Neural cell (in vitro differentiated cells): ENCODE results near the gene ASCC3. TPM values are rescaled to one million over a fixed set of nuclear protein-coding genes. Genes with fewer than 3 reads are reported as not detected.

Source experiments
- H2AFZ ChIP-seq: fragments of 200-600, 300-800 bp; sonication (generic), shearing (Covaris generic); 2 replicates; pipeline ENCODE4 v1.6.0; 2014; ENCODE audit warnings: low read depth, mild to moderate bottlenecking, antibody characterized with exemption, low read length, moderate library complexity
- H3F3A ChIP-seq: fragments of 200-600 bp; shearing (Covaris generic); 2 replicates; pipeline ENCODE4 v1.6.1; 2016; ENCODE audit warnings: mild to moderate bottlenecking, moderate library complexity, mixed read lengths, antibody characterized with exemption, low read length; ENCODE audit not compliant: insufficient read depth, poor library complexity, severe bottlenecking
- H3K27ac ChIP-seq: fragments of 200-600, 300-800 bp; sonication (generic), shearing (Covaris generic); 2 replicates; pipeline ENCODE4 v1.5.1; 2014; ENCODE audit warnings: mild to moderate bottlenecking, low read length, moderate library complexity
- H3K27me3 ChIP-seq: fragments of 300-800, 200-600 bp; sonication (generic), shearing (Covaris generic); 2 replicates; pipeline ENCODE4 v1.6.0; 2014; ENCODE audit warnings: mild to moderate bottlenecking, low read depth, low read length, moderate library complexity; ENCODE audit not compliant: insufficient read depth
- H3K36me3 ChIP-seq: fragments of 300-800, 200-600 bp; sonication (generic), shearing (Covaris generic); 2 replicates; pipeline ENCODE4 v1.5.1; 2014; ENCODE audit warnings: mild to moderate bottlenecking, antibody characterized with exemption, low read length, moderate library complexity; ENCODE audit not compliant: insufficient read depth
- H3K4me2 ChIP-seq: fragments of 300-800, 200-600 bp; sonication (generic), shearing (Covaris generic); 2 replicates; pipeline ENCODE4 v1.6.0; 2014; ENCODE audit warnings: mild to moderate bottlenecking, low read length
- H3K4me3 ChIP-seq: fragments of 300-800, 200-600 bp; sonication (generic), shearing (Covaris generic); 2 replicates; pipeline ENCODE4 v1.5.1; 2014; ENCODE audit warnings: mild to moderate bottlenecking, low read length, moderate library complexity
- H3K79me2 ChIP-seq: fragments of 200-600 bp; shearing (Covaris generic); replicated peaks from 2 replicates; pipeline ENCODE4 v1.6.0; 2014; ENCODE audit warnings: mild to moderate bottlenecking, low read length, moderate library complexity; ENCODE audit not compliant: insufficient read depth
- H3K9ac ChIP-seq: fragments of 300-800, 200-600 bp; sonication (generic), shearing (Covaris generic); 2 replicates; pipeline ENCODE4 v1.6.1; 2016; ENCODE audit warnings: mild to moderate bottlenecking, low read length, mixed read lengths
- H3K9me2 ChIP-seq: fragments of 200-600 bp; shearing (Covaris generic); 2 replicates; pipeline ENCODE4 v1.6.1; 2016; ENCODE audit warnings: mild to moderate bottlenecking, low read length, mixed read lengths; ENCODE audit not compliant: insufficient read depth
- H3K9me3 ChIP-seq: fragments of 200-600, 300-800 bp; sonication (generic), shearing (Covaris generic); 2 replicates; pipeline ENCODE4 v1.6.1; 2016; ENCODE audit warnings: mild to moderate bottlenecking, mixed run types, low read length, moderate library complexity, mixed read lengths
- H4K20me1 ChIP-seq: fragments of 200-600 bp; shearing (Covaris generic); 2 replicates; pipeline ENCODE4 v1.6.1; 2016; ENCODE audit warnings: mild to moderate bottlenecking, mixed run types; ENCODE audit not compliant: insufficient read depth
- EP300 ChIP-seq: fragments of 450-650 bp; conservative IDR thresholded peaks from 2 replicates; pipeline ENCODE4 v1.6.1; 2014; ENCODE audit warnings: antibody characterized with exemption, mild to moderate bottlenecking, moderate library complexity; ENCODE audit not compliant: poor library complexity, severe bottlenecking
- EZH2 ChIP-seq: fragments of 200-600, 300-800 bp; shearing (Covaris generic), sonication (generic); IDR thresholded peaks from 2 replicates; pipeline ENCODE4 v1.6.1; 2014; ENCODE audit warnings: antibody characterized with exemption, low read length, borderline replicate concordance, mild to moderate bottlenecking; ENCODE audit not compliant: insufficient read depth, poor library complexity, severe bottlenecking
- MXI1 ChIP-seq: fragments of 450-650 bp; conservative IDR thresholded peaks from 2 replicates; pipeline ENCODE4 v1.6.1; 2014; ENCODE audit warnings: antibody characterized with exemption, mild to moderate bottlenecking; ENCODE audit not compliant: poor library complexity, severe bottlenecking
- POLR2AphosphoS5 ChIP-seq: IDR thresholded peaks from 2 replicates; pipeline ENCODE4 v1.6.1; 2012
- RAD21 ChIP-seq: fragments of 450-650 bp; conservative IDR thresholded peaks from 2 replicates; pipeline ENCODE4 v1.6.1; 2014; ENCODE audit warnings: antibody characterized with exemption, mild to moderate bottlenecking, moderate library complexity
- REST ChIP-seq: IDR thresholded peaks from 2 replicates; pipeline ENCODE4 v1.6.1; 2012; ENCODE audit warnings: borderline replicate concordance
- SMC3 ChIP-seq: fragments of 450-650 bp; conservative IDR thresholded peaks from 2 replicates; pipeline ENCODE4 v1.6.1; 2014; ENCODE audit warnings: antibody characterized with exemption, mild to moderate bottlenecking, moderate library complexity; ENCODE audit not compliant: poor library complexity
- TAF1 ChIP-seq: IDR thresholded peaks from 2 replicates; pipeline ENCODE4 v1.6.1; 2012; ENCODE audit warnings: low read depth
- polyA plus RNA-seq: library from polyadenylated mRNA; depleted of rRNA; stranded (reverse); fragments of >200 nt; gene quantifications from 2 replicates; pipeline ENCODE4 v1.2.3, GENCODE V29; 2014
- TF ChIP-seq, protein P1 (sequence below): fragments of 450-650 bp; IDR thresholded peaks from 2 replicates; pipeline ENCODE4 v1.5.1; 2014; ENCODE audit warnings: antibody characterized with exemption, mild to moderate bottlenecking, moderate library complexity; ENCODE audit not compliant: poor library complexity, severe bottlenecking

The ASCC3 gene
- polyA plus RNA-seq, 1 donor from 2014 or later = 14.9 TPM

DNA sequence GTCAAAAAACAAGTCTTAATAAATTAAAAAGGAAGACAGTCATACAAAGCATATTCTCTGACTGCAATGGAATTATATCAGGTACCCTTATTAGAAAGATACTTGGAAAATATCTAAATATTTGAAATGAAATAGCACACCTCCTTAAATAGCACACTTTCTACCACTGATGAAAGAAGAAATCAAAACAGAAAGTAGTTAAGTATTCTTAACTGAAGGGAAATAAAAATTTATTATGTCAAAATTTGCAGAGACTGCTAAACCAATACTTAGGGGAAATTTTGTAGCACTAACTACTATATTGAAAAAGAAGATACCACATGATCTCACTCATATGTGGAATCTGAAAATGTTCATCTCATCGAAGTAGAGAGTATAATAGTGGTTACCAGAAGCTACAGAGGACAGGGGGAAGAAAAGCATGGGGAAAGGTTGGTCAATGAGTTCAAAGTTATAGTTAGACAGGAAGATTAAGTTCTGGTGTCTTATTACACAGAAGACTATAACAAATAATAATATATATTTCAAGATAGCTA is 112.2 kb downstream of the ASCC3 start:
- no peaks in the 10 kb centered on the region for H3K9me2 ChIP-seq
- no peaks in the 10 kb centered on the region for H3K9me3 ChIP-seq
- H3K27me3 ChIP-seq = no peaks in the 10 kb centered on the region
- TF ChIP-seq SMC3 = no peak
- no peak for TF ChIP-seq POLR2AphosphoS5
- TF ChIP-seq EP300 = no peak
- TF ChIP-seq MXI1 = no peak
- TF ChIP-seq REST = no peak
- no peak for TF ChIP-seq EZH2
- TF ChIP-seq, protein P1, sequence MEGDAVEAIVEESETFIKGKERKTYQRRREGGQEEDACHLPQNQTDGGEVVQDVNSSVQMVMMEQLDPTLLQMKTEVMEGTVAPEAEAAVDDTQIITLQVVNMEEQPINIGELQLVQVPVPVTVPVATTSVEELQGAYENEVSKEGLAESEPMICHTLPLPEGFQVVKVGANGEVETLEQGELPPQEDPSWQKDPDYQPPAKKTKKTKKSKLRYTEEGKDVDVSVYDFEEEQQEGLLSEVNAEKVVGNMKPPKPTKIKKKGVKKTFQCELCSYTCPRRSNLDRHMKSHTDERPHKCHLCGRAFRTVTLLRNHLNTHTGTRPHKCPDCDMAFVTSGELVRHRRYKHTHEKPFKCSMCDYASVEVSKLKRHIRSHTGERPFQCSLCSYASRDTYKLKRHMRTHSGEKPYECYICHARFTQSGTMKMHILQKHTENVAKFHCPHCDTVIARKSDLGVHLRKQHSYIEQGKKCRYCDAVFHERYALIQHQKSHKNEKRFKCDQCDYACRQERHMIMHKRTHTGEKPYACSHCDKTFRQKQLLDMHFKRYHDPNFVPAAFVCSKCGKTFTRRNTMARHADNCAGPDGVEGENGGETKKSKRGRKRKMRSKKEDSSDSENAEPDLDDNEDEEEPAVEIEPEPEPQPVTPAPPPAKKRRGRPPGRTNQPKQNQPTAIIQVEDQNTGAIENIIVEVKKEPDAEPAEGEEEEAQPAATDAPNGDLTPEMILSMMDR = no peak
- TF ChIP-seq TAF1 = no peak
- TF ChIP-seq RAD21 = no peak
- H3K4me2 ChIP-seq = no peak overlapping the region
- no peak overlapping the region for H2AFZ ChIP-seq
- H3K27ac ChIP-seq = no peak overlapping the region
- H4K20me1 ChIP-seq = no peaks in the 10 kb centered on the region
- no peaks in the 10 kb centered on the region for H3K79me2 ChIP-seq
- H3K36me3 ChIP-seq = peaks cover 2% of the 10 kb centered on the region
- H3F3A ChIP-seq = no peaks in the 10 kb centered on the region
- no peak overlapping the region for H3K4me3 ChIP-seq
- no peak overlapping the region for H3K9ac ChIP-seq

DNA sequence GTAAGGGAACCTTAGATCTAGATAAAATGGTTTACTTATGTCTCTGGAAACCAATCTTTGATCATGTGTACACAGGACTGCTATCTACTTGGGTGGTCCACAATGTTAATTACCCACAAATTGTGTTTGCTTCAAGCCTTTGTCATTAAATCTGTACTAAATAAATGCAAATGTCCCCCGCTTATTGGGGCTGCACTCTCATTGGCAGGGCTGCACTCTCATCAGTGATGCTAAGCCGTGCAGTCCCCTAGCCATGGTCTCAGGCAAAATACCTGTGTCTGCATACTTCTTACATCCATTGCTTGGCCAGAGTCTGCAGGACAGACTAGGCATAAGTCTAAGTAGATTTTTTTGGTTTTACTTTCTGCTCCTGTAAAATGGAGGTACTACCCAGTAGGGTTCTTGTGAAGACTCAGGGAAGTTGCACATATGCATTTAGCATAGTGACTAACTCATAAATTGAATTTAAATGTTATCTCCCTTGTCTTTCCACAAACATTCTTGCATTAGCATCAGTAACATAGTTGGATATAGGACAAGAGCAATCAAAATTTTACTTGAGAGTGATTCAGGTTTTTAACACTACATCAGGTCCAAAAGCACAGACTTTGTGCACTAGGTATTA is 117.4 kb downstream of the ASCC3 start:
- TF ChIP-seq TAF1 = no peak
- no peaks in the 10 kb centered on the region for H3K27me3 ChIP-seq
- H3K36me3 ChIP-seq = peaks cover 6% of the 10 kb centered on the region
- H3K9ac ChIP-seq = no peak overlapping the region
- H2AFZ ChIP-seq = no peak overlapping the region
- H3K9me3 ChIP-seq = no peaks in the 10 kb centered on the region
- no peak overlapping the region for H3K4me3 ChIP-seq
- H4K20me1 ChIP-seq = no peaks in the 10 kb centered on the region
- H3K27ac ChIP-seq = no peak overlapping the region
- no peaks in the 10 kb centered on the region for H3F3A ChIP-seq
- no peak overlapping the region for H3K4me2 ChIP-seq
- H3K79me2 ChIP-seq = no peaks in the 10 kb centered on the region
- no peaks in the 10 kb centered on the region for H3K9me2 ChIP-seq
